ENCODE measurements around the gene UGT2B15.
A peak's percentile ranks its signal among the peaks of the same experiment; 100 is the strongest.
"Not testable (repeated sequence)": the region's sequence is repeated elsewhere in the genome, so short reads cannot be mapped to it uniquely, and the experiment has no call there.

The UGT2B15 gene

GRCh38 chr4:68655764-68656444, 14.5 kb downstream of the UGT2B15 start:
- no peak for FAIRE-seq

DNA sequence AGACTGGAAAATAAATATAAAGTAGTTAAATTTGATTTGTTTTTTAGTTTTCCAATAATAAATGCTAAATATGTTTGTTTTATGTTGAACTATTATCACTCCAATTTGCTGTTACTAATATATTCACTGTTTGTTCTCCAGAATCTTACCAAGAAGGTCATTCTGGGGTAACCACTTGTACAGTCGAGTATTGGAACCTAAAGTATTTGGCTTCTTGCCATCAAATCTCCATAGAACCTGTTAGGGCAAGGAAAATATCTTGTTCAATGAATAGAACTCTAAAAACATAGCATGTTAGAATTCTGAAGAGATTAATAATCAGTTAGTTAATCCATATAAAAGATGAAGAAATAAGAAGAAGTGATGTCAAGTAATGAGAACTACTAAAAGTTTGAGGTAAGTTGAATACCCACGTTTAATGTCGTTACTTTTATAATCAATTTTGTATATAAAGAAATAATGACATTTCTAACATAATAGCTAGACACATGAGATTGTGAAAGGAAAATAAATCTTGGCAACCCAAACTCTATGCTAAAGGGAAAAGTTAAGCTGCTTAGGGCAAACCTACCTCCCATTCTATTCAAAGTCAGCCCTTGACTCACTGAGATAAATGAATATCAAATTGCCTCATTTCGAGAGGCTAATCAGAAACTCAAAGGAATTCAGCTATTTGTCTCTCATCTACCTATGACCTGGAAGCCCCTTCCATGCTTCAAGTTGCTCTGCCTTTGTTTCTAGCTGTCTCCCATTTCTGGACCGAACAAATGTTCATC, 15.3 kb downstream of the UGT2B15 start:
- peak; percentile 85 for FAIRE-seq

- FAIRE-seq, result no peak
These were observed 18.5 kb downstream of the UGT2B15 start for GRCh38 chr4:68651932-68652331.

DNA sequence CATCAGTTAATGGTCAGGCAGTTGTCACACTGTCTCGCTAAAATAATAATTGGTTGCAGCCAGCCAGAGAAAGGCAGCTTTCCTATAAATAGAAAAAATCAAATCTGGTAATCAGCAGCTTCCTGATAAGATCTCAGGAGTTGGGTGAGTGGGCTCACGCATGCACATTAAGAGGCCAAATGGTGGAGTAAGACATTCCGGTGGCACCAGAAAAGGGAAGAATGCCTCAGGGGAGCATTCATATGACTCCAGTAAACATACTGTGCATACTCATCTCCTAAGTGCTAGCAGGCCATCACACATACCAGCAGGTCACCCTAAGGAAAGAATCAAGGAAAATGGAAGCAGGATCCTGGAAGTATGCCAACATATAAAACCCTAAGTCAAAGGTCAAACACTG, 40.1 kb downstream of the UGT2B15 start:
- FAIRE-seq, result no peak

GRCh38 chr4:68622731-68623130, 47.7 kb downstream of the UGT2B15 start:
- FAIRE-seq, result not testable (repeated sequence)

DNA sequence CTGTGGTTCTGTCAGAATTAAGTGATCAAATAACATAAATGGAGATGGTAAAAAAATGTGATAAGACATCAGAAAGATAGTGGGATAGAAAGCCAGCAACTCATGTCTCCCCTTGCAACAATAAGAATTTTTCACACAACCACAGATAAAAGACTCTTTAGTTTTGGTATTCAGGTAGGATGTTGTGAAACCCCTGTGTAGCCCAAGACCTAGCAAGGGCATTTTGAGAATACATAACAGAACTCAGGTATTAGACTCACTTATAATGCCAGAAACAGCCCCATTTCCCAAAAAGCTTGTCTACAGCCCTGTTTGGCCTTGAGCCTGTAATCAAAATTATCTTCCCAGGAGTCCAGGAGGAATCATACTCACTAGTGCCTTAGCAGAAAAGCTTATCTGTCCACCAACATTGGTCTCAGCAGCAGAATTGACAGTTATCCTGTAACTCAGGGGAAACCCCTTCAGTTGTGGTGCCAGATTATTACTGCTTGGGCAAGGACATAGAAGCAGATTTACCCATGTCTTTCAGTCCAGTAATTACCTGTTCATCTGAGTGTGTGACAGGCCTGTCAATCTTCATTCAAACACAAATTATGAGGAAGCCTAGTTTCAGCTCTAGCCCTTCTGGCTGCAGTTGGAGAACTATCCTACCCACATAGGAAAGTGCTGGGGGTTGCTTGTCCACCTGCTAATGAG, 53.3 kb downstream of the UGT2B15 start:
- no peak for FAIRE-seq

- FAIRE-seq, result no peak
These were observed 54.6 kb downstream of the UGT2B15 start for GRCh38 chr4:68615699-68616422.

- FAIRE-seq, result no peak
These were observed 56.7 kb downstream of the UGT2B15 start for GRCh38 chr4:68613752-68614151.

DNA sequence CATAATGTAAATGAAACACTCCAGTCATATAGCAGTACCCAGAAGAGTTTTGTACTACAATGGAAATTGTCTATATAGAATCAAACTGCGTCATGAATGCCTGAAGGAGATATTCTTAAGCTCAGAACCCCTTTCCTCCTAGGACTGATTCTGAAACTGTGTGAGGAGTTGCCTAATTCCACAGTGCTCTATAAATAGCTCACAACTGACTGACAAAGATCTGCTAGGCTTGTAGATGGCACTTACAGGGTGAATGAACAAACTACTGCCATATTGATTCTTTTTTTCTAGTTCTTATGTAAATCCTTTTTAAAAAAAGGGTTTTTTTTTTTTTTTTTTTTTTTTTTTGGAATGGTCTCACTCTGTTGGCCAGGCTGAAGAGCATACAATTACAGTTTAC, 64.2 kb downstream of the UGT2B15 start:
- FAIRE-seq, result no peak

DNA sequence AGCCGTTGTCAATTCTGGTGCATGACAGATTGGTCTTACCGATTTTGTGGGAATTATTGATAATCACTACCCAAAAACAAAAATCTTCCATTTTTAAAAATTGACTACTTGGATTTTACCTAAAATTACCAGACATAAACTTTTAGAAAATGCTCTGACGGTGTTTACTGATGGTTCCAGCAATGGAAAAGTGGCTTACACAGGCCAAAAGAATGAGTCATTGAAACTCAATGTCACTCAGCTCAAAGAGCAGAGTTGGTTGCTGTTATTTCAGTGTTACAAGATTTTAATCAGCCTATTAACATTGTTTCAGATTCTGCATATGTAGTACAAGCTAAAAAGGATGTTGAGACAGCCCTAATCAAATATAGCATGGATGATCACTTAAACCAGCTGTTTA, 71.3 kb downstream of the UGT2B15 start:
- no peak for FAIRE-seq

GRCh38 chr4:68597482-68597881, 73.0 kb downstream of the UGT2B15 start:
- no peak for FAIRE-seq

All from colon (tissue), 2 donors.